HL-60 (cell line): ENCODE results near the gene ANKS3.
A peak's percentile ranks its signal among the peaks of the same experiment; 100 is the strongest.

Experiments
- DNase-seq, 2 experiments: peaks; one replicate each; pipeline ENCODE4 v3.0.0-alpha.2; 2010 to 2020; ENCODE audit warnings: low read depth in 1 of 2, low spot score in 1 of 2
- H3K27ac ChIP-seq: fragments of 250-450 bp; sonication (Bioruptor Pico); replicated peaks from 2 replicates; pipeline ENCODE4 v1.5.1; 2020; ENCODE audit warnings: mild to moderate bottlenecking, moderate library complexity
- H3K27me3 ChIP-seq: fragments of 250-450 bp; sonication (Bioruptor Pico); 2 replicates; pipeline ENCODE4 v1.5.1; 2021; ENCODE audit warnings: mild to moderate bottlenecking, moderate library complexity; ENCODE audit not compliant: insufficient read depth, poor library complexity, severe bottlenecking
- H3K4me3 ChIP-seq: replicated peaks from 2 replicates; pipeline ENCODE4 v1.5.1; 2011; ENCODE audit warnings: mild to moderate bottlenecking, control low read depth, low read length; ENCODE audit not compliant: insufficient read depth
- CTCF ChIP-seq: IDR thresholded peaks from one replicate; pipeline ENCODE4 v1.5.1; 2011; ENCODE audit warnings: low read length, control low read depth, inconsistent platforms; ENCODE audit not compliant: insufficient read depth
- GABPA ChIP-seq: IDR thresholded peaks from 2 replicates; pipeline ENCODE4 v1.6.1; 2012; ENCODE audit warnings: low read depth
- POLR2AphosphoS5 ChIP-seq: IDR thresholded peaks from 2 replicates; pipeline ENCODE4 v1.6.1; 2012; ENCODE audit warnings: low read depth
- SPI1 ChIP-seq: IDR thresholded peaks from 2 replicates; pipeline ENCODE4 v1.6.1; 2012; ENCODE audit warnings: low read depth, mild to moderate bottlenecking, borderline replicate concordance
- TF ChIP-seq, protein P1 (sequence below): IDR thresholded peaks from 2 replicates; pipeline ENCODE4 v1.6.1; 2012; ENCODE audit warnings: low read depth; ENCODE audit not compliant: insufficient replicate concordance

ANKS3 gene

DNA sequence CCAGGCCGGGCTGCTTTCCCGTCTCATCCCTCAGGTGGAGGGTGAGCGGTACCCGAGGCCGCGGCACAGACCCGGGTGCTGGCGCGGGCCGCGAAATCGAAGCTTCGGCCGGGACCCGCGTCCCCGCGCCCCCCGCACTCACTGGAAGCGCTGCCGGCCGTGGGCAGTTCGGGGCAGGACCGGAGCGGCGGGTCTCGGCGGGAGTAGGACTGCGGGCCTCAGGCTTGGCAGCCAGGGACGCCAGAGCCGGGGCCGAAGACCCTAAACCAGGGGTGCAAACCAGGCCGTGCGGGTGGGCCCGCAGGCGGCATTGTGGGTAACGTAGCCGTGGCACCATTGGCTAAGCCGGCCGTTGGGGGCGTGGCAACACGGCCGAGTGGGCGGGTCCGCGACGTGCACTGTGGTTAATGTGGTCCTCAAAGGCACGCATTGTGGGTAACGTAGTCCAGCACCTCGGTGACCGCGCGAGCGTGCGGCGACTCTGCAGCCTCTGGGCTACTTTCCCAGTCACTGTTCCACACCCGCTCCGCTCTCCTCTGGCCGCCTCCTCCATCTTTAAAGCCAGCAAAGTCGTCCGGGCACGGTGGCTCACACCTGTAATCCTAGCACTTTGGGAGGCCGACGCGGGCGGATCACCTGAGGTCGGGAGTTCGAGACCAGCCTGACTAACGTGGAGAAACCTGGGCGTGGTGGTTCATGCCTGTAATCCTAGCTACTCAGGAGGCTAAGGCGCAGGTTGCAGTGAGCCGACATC is 33.0 kb upstream of the ANKS3 start, which contains the start of gene ZNF500:
Gene ZNF500, minus strand, starts transcription at position 288 of the 754 bp plus-strand sequence. CDS start 1,184 bp downstream, outside the sequence.
- Histone ChIP-seq H3K4me3 (peak within 1 kb of the TSS; percentile 96), H3K27ac (peak within 1 kb of the TSS; percentile 88), H3K27me3 (no peaks in the 10 kb centered on the region)
- TF ChIP-seq, protein P1, sequence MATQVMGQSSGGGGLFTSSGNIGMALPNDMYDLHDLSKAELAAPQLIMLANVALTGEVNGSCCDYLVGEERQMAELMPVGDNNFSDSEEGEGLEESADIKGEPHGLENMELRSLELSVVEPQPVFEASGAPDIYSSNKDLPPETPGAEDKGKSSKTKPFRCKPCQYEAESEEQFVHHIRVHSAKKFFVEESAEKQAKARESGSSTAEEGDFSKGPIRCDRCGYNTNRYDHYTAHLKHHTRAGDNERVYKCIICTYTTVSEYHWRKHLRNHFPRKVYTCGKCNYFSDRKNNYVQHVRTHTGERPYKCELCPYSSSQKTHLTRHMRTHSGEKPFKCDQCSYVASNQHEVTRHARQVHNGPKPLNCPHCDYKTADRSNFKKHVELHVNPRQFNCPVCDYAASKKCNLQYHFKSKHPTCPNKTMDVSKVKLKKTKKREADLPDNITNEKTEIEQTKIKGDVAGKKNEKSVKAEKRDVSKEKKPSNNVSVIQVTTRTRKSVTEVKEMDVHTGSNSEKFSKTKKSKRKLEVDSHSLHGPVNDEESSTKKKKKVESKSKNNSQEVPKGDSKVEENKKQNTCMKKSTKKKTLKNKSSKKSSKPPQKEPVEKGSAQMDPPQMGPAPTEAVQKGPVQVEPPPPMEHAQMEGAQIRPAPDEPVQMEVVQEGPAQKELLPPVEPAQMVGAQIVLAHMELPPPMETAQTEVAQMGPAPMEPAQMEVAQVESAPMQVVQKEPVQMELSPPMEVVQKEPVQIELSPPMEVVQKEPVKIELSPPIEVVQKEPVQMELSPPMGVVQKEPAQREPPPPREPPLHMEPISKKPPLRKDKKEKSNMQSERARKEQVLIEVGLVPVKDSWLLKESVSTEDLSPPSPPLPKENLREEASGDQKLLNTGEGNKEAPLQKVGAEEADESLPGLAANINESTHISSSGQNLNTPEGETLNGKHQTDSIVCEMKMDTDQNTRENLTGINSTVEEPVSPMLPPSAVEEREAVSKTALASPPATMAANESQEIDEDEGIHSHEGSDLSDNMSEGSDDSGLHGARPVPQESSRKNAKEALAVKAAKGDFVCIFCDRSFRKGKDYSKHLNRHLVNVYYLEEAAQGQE = no peak
- TF ChIP-seq POLR2AphosphoS5 = peak; percentile 76
- peak; percentile 96 to 98 for DNase-seq

GRCh38 chr16:4765511-4766474 is 31.7 kb upstream of the ANKS3 start:
- peak overlapping the region; percentile 88 for H3K27ac ChIP-seq
- no peak for DNase-seq
- peak overlapping the region; percentile 96 for H3K4me3 ChIP-seq
- no peaks in the 10 kb centered on the region for H3K27me3 ChIP-seq
- TF ChIP-seq, protein P1 = no peak
- TF ChIP-seq POLR2AphosphoS5 = no peak
- TF ChIP-seq GABPA = no peak
- TF ChIP-seq CTCF = no peak

GRCh38 chr16:4763791-4764190 is 29.7 kb upstream of the ANKS3 start:
- Histone ChIP-seq H3K27ac (no peak overlapping the region), H3K4me3 (no peak overlapping the region), H3K27me3 (no peaks in the 10 kb centered on the region)
- no peak for DNase-seq
- TF ChIP-seq SPI1 = no peak
- TF ChIP-seq, protein P1 = no peak
